SKM-1 treated with dmso at 0.1 percent for 144 hours (cell line): Measurements from ENCODE around the gene CAMK1D.

Source experiments
- DNase-seq: peaks from one replicate; lab custom pipeline; 2025; ENCODE audit not compliant: unreplicated experiment; lab: John Stamatoyannopoulos, UW

CAMK1D gene

DNA sequence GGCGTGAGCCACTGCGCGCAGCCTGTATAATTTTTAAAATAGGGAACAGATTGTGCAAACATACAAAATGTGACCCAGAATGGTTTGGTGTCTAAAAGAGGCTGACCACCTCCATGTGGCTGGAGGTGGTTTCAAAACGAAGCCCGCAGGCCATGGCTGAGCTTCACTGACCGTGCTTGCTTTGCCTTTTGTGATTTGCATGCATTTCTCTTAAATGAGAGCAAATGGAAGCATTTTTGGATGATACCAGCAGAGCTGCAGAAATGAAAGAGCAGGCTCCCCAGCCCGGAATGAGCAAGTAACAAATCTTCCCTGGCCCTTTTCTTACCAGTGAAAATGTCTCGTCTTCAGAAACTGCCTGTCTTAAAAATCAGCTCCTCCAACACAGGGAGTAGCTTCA is 239.9 kb downstream of the CAMK1D start:
- DNase-seq = no peak

DNA sequence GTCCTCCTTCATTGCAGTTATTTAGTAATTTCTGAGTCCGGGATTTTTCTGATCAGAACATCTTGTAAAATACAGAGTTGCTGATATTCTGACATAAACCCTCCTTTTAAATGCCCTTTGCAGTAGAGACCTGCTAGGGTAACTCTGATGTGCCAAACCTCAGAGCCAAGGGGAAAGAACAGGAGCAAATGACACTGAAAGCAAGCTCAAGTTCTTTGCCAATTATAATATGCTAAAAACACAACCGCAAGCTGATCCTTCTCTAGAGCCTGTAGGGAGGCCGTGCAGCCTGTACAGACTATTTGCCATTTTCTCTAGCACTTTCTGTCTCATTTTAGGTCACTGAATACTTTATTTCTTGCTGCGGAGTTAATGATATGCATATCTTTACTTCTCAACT is 240.4 kb downstream of the CAMK1D start:
- DNase-seq = no peak

DNA sequence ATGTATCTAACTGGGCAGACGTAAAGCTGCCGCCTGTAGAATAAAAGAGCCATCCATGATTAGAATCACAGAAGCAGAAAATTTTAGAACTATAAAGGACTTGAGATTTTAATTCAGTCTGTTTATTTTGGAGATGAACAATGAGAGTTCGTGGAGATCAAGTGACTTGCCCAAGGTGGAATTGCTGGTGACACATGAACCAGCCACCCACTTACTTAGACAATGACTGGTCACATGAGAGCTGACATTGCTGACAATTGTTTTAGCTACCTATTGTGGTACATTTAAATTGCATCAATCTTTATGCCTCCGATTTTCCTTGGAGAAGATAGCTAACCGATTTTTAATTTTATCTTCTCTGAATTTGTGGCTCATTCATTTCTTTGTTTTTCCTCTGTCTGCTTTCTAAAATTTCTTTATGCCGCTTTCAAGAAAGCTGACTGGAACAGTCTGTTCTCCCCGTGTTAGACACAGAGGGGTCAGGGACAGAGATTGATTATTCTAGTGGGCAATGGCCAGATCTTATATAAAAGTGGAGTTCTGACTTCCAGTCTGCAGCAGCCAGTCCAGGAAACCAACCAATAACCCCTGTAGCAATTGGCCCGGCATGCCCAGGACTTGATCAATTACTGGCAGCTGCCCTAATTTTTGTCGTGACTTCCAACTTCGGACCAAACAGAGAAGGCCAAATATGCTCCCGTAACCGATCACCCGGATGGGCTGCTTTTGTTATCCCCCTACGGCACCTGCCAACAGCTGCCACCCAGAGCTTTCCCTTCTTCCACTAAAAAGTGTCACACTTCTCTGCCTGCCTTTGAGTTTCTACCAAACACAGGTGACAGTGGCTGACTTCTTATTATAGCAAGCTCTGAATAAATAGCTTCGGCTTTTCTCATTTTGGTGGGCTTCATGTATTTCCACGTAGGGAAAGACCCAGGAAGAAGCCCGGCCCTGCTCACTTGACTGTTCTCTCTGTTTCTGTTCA is 241.6 kb downstream of the CAMK1D start:
- no peak for DNase-seq

DNA sequence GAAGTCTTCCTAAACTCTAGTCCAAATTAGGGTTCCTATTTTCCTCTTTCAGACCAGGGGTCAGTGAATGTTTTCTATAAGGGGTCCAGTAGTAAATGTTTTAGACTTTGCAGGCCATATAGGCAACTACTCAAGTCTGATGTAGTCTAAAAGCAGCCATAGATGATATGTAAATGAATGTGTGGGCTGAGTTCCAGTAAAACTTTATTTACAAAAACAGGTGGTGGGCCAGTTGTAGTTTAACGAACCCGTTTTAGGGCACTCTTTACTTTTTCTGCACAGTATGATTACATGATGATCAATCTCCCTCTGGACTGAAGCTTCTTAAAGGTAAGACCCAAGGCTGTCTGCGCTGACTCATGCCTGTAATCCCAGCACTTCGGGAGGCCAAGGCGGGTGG is 243.6 kb downstream of the CAMK1D start:
- no peak for DNase-seq

DNA sequence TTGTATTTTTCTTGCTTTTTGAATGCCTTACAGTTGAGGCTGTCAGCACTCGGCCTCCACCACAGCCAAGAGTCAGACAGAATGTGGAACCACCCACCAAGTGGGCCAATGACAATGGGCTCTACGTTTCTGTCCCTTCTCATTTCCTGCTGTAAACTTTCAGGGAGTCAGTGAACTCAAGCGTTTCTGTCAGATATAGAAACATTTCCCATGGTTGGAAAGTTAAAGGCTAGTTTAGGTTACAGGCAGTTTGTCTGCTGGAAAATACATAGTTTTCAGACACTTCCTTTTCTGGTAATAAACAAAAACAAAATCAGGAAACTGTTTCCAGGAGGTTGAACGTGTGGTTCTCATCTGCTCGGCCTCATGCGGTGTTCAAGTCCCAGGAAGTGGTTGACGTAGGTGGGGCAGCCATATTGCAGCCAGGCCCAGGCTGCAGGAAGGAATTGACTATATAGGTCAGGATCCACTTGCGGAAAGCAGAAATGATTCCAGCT is 245.1 kb downstream of the CAMK1D start:
- DNase-seq = no peak

DNA sequence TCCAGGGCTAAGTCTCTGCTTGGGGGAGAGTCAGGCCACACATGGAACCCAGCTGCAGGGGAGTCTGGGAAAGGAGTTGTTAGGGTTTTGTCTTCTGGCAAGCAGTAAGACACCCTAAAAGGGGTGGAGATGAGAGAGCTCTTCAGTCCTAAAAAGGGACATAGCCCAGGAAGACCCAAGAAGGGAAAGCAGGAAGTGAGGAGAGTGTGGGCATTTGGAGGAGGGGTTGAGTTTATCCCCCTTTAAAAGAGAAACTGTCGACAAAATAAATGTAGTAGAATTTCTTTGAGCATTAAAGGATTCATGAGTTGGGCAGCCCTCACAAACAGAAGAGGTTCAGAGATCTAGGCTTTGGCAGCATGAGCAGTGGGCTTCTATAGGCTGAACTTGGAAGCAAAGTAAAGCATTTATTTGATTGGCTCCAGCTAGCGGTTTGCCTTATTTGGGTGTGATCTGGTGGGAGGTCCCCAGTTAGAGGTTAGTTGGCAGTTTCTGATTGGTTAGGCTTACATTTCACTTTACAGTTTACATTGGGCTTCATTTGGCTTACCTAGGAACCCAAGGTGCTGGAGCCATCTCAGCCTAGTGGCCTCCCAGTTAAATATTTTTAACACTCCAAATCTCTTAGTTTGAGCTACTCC is 246.7 kb downstream of the CAMK1D start:
- DNase-seq = no peak

DNA sequence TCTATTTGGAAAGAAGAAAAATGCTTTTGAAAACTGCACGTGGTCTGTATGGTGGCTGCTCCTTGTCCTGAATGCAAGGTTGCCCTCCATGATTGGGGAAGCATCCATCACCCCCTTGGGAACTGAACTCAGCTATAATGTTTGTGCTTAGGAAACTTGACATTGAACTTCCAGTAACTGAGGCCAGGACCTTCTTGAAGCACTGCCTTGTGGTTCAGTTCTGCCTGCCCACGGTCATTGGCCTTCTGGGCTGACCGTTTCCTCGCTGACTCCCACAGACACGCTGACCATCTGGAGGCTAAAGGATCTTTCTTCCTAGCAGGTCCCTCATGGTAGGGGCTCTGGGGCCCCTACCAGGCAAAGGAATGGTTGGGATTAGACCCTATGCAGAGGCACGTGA is 247.8 kb downstream of the CAMK1D start:
- DNase-seq = no peak

DNA sequence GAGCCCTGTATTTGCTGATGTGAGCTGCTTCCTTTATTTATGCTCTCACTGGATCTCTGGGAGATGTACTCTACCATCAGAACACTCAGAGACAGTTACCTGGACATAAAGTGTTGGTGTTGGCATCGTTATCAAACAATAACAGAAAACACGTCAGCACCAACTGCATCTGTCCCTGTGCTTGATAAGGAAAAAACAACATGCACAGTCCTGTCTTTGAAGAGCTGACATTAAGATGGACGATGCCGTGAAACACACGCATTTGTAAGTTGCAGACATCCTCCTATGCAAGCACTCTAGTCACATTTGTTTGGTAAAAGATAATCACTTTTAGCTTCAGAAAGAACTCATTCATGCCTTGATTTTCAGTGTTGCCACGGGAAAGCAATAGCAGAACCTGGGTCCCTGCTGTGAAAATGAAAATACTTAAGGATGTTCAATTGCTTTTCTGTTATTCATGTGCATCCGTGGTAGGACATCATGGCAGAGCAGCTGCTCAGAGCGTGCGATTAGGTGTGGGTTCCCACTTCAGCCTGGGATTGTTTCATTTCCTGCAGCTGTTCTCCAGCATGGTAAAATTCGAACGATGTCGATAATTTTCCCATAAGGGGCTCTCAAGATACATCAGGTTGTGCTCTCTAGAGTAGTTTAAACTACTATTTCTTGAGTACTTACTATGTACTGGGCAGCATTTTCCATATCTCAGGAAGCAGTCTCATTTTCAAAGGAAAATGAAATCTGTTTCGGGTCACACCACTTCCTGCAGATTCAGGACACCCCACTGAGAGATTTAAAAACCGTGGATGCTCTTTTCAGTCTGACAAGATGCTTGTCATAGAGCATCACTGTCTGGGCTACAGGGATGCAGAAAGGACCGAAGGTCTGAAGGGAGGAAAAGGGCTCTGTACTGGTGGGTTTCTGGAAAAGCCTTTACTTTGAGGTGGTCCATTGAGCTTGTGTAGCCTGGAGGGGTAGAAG is 248.7 kb downstream of the CAMK1D start:
- DNase-seq = no peak

DNA sequence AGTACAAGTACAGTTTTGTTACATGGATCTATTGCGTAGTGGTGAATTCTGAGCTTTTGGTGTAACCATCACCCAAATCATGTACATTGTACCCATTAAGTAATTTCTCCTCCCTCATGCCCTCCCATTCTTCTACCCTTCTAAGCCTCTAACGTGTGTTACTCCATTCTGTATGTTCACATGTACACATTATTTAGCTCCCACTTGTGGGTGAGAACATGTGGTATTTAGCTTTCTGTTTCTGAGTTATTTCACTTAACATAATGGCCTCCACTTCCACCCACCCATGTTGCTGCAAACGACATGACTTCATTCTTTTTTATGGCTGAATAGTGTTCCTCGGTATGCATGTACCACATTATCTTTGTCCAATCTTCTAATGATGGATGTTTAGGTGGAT is 251.3 kb downstream of the CAMK1D start:
- DNase-seq = no peak

DNA sequence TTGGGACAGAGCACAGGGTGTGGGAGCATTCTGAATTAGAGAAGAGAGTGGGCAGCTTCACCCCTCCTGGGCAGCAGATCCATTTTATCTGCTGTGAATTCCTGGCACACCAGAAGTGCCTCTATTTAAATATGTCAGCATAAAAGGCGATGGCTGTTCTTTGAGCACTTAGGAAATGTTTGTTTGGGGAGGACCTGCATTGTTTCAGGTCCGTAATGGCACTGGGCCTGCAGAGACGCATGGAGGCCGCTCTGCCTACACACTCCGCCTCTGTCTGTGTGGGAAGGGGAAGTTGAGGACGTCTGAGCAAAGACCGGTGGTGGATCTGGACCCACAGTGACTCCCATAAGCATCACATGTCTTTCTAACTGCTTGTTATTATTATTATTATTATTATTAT is 253.2 kb downstream of the CAMK1D start:
- DNase-seq = no peak

DNA sequence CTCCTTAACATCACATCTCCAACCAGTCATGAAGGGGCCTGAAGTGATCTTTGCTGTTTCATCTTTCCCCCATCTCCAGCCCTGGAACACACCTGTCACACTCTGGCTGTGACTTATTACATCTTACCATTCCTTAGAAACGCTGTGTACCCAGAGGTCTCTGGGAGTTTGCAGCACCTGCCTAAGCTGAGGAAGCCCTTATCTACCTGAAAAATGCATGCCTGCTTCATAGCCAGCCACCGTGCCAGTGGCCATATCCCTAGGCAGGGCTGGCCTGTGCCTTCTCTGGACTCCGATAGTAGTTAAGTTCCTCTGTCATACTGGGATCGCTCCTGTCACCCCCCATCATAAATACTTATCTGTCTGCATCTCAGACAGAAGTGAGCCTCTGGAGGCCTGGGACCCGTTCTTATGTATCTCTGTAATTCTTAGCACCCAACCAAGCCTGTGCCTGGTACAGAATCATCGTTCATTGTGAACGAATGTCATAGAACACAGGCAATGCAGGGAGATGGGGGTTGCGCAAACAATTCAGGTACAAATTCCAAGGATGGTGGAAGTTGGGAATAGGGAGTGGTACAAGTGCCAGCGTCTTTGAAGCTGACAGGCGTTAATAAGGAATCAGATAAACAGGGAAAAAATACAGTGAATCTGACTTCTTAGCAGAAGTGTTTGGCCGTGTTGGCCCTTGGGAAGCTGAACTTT is 254.6 kb downstream of the CAMK1D start:
- DNase-seq = no peak

DNA sequence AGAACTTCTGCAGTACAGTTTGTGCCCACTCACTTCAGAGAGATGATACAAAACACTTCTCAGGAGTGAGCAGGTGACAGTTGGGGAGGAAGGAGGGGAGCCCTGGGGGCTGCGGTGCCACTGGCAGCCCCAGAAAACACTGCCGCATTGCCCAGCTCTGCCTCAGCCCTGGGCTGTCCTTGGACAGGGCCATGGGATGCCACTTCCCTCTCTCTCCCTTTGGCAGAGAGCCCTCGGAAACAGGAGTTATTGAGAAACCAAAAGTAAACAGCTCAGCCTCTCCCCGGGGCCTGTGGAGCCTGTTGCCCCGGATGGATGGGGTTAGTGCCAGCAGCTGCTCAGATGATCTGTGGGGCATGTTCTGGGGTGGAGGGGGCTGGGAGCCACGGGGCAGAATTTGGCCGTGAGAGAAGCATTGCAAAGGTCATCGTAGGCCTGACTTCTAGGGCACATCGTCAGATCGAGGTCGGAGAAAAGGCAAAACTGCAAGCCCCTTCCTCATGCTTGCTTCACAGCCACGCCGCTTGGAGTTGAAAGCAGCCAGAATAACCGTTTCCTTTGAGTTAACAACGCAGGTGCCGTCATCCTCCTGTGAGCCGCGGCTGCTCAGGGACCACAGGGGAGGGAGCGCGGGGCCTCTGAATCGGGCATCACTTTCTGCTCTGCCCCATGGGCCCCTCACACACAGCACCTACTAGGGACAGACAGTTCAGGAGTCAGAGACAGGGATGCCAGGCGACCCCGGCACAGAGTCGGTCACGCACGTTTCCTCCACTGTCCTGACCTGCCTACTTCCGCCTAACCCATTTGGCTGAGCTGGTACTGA is 256.4 kb downstream of the CAMK1D start:
- peak; percentile 2 for DNase-seq

DNA sequence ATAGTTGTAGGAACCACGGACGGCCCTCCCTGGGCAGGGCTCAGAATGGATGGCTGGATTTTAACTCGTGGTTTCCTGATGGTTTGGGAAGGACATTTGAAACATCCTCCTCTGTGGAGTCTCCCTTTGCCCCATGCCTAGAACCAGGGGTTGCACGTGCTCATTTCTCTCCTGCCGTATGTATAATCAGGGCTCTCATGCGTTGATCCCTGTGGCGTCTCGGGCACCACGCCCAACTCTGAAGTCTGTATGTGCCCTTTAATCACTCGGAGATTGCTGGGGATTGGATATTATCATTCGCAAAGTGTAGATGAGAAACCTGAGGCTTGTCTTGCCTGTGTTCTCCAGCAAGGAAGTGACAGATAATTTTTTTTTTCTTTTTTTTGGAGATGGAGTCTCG is 257.1 kb downstream of the CAMK1D start:
- DNase-seq = no peak

DNA sequence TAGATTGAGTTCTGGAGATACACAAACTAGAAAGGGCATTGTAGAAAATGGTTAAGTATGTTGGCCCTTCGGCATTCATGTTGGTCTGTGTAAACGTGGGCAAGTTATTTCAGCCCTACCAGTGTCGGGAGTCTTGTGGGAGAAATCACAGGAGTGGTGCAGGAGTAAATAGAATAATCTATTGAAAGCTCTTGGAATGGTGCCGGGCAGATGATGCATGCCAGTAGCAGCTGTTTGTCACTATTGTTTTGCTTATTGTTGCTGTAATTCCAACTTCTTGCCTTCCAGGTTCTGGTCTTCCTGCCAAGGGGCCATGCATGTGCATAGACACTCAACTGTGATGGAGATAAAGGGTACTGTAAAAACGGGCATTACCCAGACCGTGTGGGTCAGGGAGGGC is 259.4 kb downstream of the CAMK1D start:
- DNase-seq = no peak

DNA sequence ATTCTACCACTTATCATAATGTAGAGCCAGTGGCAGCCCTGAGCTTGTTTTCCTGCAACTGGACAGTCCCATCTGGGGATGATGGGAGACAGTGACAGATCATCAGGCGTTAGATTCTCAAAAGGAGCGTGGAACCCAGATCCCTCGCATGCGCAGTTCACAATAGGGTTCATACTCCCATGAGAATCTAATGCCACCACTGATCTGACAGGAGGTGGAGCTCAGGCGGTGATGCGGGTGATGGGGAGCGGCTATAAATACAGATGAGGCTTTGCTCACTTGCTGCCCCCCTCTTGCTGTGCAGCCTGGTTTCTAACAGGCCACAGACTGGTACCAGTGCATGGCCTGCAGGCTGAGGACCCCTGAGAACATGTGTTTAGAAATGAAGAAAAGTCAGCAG is 260.1 kb downstream of the CAMK1D start:
- DNase-seq = no peak

DNA sequence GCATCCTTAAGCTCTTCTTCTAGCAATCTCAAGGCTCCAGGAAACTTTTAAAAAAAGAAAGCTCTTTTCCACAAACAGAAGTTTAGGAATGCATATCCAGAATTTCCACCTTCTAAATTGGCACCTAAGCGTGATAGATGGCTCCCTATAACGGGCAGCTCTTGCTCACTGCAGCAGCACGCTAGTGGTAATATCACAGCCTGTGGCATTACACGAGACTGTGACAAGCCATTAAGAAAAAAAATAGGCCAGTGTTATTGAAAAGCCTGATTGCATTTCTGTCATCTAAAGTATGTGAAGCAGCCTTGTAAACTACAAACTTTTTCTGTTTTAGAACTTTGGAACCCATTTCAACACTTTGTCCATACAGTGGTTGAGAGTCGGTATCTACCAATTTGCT is 263.8 kb downstream of the CAMK1D start:
- no peak for DNase-seq

DNA sequence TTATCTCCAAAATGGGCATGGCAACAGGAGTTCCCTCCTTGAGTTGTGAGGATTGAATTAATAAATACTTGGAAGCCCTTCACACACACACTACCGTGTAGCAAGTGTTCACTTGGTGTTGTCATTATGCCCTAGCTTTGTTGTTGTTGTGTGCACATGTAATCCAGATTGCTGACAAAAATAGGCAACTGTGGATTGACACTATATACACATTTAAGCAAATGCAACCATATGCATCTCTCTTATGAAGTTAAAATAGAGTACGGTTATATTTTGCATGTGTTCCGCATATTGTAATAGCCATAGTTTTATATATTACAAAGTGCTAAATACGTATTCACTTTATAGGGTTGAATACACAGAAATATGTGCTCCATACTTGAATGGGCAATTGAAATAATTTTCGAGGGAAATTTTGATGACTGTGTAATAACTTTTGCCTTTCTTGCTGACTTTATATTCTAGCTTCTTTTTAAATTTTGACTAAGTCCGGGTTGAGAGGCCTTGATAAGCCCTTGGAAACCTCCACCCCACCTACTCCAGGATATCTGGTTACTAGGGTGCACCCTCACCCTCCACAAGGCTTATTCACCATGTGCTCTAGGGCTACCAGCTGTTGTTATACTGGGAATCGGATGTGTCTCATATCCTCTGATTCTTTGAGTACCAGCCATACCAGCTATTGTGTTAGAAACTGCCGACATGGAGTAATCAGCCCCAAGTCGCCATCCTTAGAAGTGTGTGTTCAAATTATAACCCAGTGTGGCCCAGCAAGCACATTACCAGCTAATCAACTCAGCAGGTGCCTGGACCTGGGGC is 265.0 kb downstream of the CAMK1D start:
- no peak for DNase-seq

DNA sequence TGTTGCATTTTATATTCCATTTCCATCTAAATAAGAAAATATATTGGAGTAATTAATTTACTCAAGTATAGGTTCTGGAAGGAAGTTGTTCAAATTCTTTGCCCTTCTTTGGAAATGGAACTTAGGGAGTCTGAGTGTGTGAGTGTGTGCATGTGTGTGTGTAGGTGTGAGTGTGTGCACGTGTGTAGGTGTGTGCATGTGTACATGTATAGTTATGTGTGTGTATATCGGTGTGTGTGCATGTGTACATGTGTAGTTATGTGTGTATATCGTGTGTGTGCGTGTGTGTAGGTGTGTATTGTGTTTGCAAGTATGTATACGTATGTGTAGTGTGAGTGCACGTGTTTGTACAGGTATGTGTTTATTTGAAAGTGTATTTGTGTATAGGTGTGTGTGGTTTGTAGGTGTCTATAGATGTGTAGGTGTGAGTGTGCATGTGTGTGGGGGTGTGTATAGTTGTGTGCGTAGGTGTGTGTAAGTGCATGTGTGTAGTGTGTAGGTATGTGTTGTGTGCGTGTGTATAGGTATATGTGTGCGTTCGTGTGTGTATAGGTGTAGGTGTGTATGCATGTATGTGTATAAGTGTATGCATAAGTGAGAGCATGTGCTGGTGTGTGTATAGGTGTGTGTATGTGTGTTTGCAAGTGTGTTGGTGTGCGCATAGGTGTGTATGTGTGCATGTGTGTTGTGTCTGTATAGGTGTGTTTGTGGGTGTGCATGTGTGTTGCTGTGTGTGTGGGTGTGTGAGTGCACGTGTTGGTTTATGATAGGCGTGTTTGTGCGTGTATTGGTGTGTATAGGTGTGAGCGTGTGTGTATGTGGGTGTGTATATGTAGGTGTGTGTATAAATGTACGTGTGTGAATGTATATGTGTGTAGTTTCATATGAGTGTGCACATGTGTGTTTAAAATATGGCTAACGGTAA is 266.2 kb downstream of the CAMK1D start:
- DNase-seq = no peak
